Hippocampal formation (tissue), 2 donors: ENCODE measurements around the gene ILK.

Source experiments
- DNase-seq, 2 donors: peaks; one replicate each; lab custom pipeline; 2025; lab: John Stamatoyannopoulos, UW

Gene ILK

GRCh38 chr11:6606471-6607189 lies 3.1 kb downstream of the ILK start:
- peak; percentile 73 to 80 for DNase-seq

GRCh38 chr11:6607190-6607795 lies 3.7 kb downstream of the ILK start:
- DNase-seq: no peak

- DNase-seq: no peak
Observed at GRCh38 chr11:6608011-6608410, 4.4 kb downstream of the ILK start.

GRCh38 chr11:6608726-6609501 lies 5.3 kb downstream of the ILK start:
- no peak for DNase-seq

- DNase-seq: no peak
Observed at GRCh38 chr11:6609502-6610015, 6.0 kb downstream of the ILK start.

GRCh38 chr11:6610591-6610990 lies 7.0 kb downstream of the ILK start:
- no peak for DNase-seq

GRCh38 chr11:6611092-6611962 lies 7.8 kb downstream of the ILK start:
- no peak for DNase-seq

GRCh38 chr11:6611963-6612212 lies 8.3 kb downstream of the ILK start:
- DNase-seq: no peak

- peak; percentile 90 to 92 for DNase-seq
Observed at GRCh38 chr11:6612213-6613041, 8.9 kb downstream of the ILK start, which contains the start of gene TAF10. Gene TAF10, minus strand, starts transcription at chr11:6612216. Its CDS starts 27 bp downstream, at chr11:6612189.

GRCh38 chr11:6613496-6613895 lies 9.9 kb downstream of the ILK start:
- DNase-seq: no peak

- DNase-seq: no peak
Observed at GRCh38 chr11:6614446-6614845, 10.9 kb downstream of the ILK start.

GRCh38 chr11:6615046-6615445 lies 11.5 kb downstream of the ILK start:
- no peak for DNase-seq

- DNase-seq: no peak
Observed at GRCh38 chr11:6615882-6616585, 12.5 kb downstream of the ILK start.

- no peak for DNase-seq
Observed at GRCh38 chr11:6616596-6617250, 13.1 kb downstream of the ILK start.

GRCh38 chr11:6617315-6617781 lies 13.8 kb downstream of the ILK start:
- no peak for DNase-seq

- DNase-seq: peak; percentile 52 to 68
Observed at GRCh38 chr11:6618117-6619003, 14.8 kb downstream of the ILK start.

GRCh38 chr11:6619004-6619745 lies 15.6 kb downstream of the ILK start, which contains the start of gene TPP1:
Gene TPP1, minus strand, starts transcription at chr11:6619422. Its CDS starts 22 bp downstream, at chr11:6619400.
- peak; percentile 90 to 98 for DNase-seq

- no peak for DNase-seq
Observed at GRCh38 chr11:6620636-6621035, 17.1 kb downstream of the ILK start.
